Nephron (organoid): ENCODE results near the gene PFKFB4.
A peak's percentile ranks its signal among the peaks of the same experiment; 100 is the strongest.

Source experiments
- H3K27ac Mint-ChIP-seq, 3 experiments: 2 replicates each; pipeline ENCODE4 v1.8.0; 2020; ENCODE audit warnings: mixed read lengths in 3 of 3, mild to moderate bottlenecking in 2 of 3, moderate library complexity in 1 of 3
- H3K27me3 Mint-ChIP-seq: 2 replicates; pipeline ENCODE4 v1.8.0; 2021; ENCODE audit warnings: low read depth, mild to moderate bottlenecking, moderate library complexity, mixed read lengths
- H3K36me3 Mint-ChIP-seq: 2 replicates; pipeline ENCODE4 v1.8.0; 2020; ENCODE audit warnings: low read depth, mixed read lengths
- H3K4me1 Mint-ChIP-seq: 2 replicates; pipeline ENCODE4 v1.8.0; 2020; ENCODE audit warnings: mixed read lengths
- H3K4me3 Mint-ChIP-seq, 3 experiments: 2 replicates each; pipeline ENCODE4 v1.8.0; 2020; ENCODE audit warnings: mild to moderate bottlenecking in 3 of 3, mixed read lengths in 3 of 3, moderate library complexity in 2 of 3
- H3K9me3 Mint-ChIP-seq: 2 replicates; pipeline ENCODE4 v1.8.0; 2020; ENCODE audit warnings: mixed read lengths
- CTCF ChIP-seq, 3 experiments: fragments of 200-600 bp; sonication (generic); IDR thresholded peaks; one replicate each; pipeline ENCODE4 v1.5.0; 2021; ENCODE audit warnings: antibody characterized with exemption in 3 of 3; ENCODE audit not compliant: unreplicated experiment in 3 of 3

Gene PFKFB4

GRCh38 chr3:48473617-48473952, 83.0 kb downstream of the PFKFB4 start:
- Mint-ChIP-seq H3K4me3 (peak overlapping the region; percentile 95 to 96 (median 95)), H3K36me3 (no peaks in the 10 kb centered on the region), H3K4me1 (peaks cover 26% of the 10 kb centered on the region), H3K27me3 (no peaks in the 10 kb centered on the region), H3K9me3 (no peaks in the 10 kb centered on the region), H3K27ac (peak overlapping the region; percentile 97 to 99 (median 98))
- no peak for TF ChIP-seq CTCF (IDR thresholded peaks at IDR 0.05; ENCODE audit: unreplicated experiment in 3 of 3)

GRCh38 chr3:48472923-48473616, 83.5 kb downstream of the PFKFB4 start:
- peak in 2 of 3 experiments; percentile 21 to 51 for TF ChIP-seq CTCF (IDR thresholded peaks at IDR 0.05; ENCODE audit: unreplicated experiment in 3 of 3)
- Mint-ChIP-seq H3K27me3 (no peaks in the 10 kb centered on the region), H3K36me3 (peaks cover under 1% of the 10 kb centered on the region), H3K4me1 (peaks cover 27% of the 10 kb centered on the region), H3K4me3 (peak overlapping the region; percentile 95 to 96 (median 95)), H3K27ac (peak overlapping the region; percentile 97 to 99 (median 98)), H3K9me3 (no peaks in the 10 kb centered on the region)

- Mint-ChIP-seq H3K36me3 (peaks cover 3% of the 10 kb centered on the region), H3K27me3 (no peaks in the 10 kb centered on the region), H3K27ac (peak overlapping the region; percentile 97 to 99 (median 98)), H3K4me1 (peaks cover 32% of the 10 kb centered on the region), H3K4me3 (peak overlapping the region; percentile 95 to 96 (median 95)), H3K9me3 (no peaks in the 10 kb centered on the region)
- TF ChIP-seq CTCF (IDR thresholded peaks at IDR 0.05; ENCODE audit: unreplicated experiment in 3 of 3): no peak
Measured at GRCh38 chr3:48472673-48472922, 84.0 kb downstream of the PFKFB4 start.

GRCh38 chr3:48470286-48470685, 86.3 kb downstream of the PFKFB4 start:
- peak overlapping the region; percentile 34 to 74 (median 59) for H3K4me3 Mint-ChIP-seq
- H3K4me1 Mint-ChIP-seq: peaks cover 38% of the 10 kb centered on the region
- H3K9me3 Mint-ChIP-seq: no peaks in the 10 kb centered on the region
- peak overlapping the region; percentile 10 to 61 (median 30) for H3K27ac Mint-ChIP-seq
- TF ChIP-seq CTCF (IDR thresholded peaks at IDR 0.05; ENCODE audit: unreplicated experiment in 3 of 3): no peak
- peaks cover 3% of the 10 kb centered on the region for H3K36me3 Mint-ChIP-seq
- H3K27me3 Mint-ChIP-seq: no peaks in the 10 kb centered on the region

GRCh38 chr3:48469046-48469915, 87.3 kb downstream of the PFKFB4 start:
- no peak for TF ChIP-seq CTCF (IDR thresholded peaks at IDR 0.05; ENCODE audit: unreplicated experiment in 3 of 3)
- no peaks in the 10 kb centered on the region for H3K27me3 Mint-ChIP-seq
- peak overlapping the region; percentile 51 to 58 (median 52) for H3K4me3 Mint-ChIP-seq
- H3K36me3 Mint-ChIP-seq: peaks cover 3% of the 10 kb centered on the region
- peak overlapping the region in 2 of 3 experiments; percentile 30 to 61 for H3K27ac Mint-ChIP-seq
- H3K4me1 Mint-ChIP-seq: peaks cover 33% of the 10 kb centered on the region
- H3K9me3 Mint-ChIP-seq: no peaks in the 10 kb centered on the region
